GM12892 (cell line): Measurements from ENCODE around the gene STAM2.
"Not testable (repeated sequence)": the region's sequence is repeated elsewhere in the genome, so short reads cannot be mapped to it uniquely, and the experiment has no call there.

Experiments
- DNase-seq: peaks from one replicate; pipeline ENCODE4 v3.0.0; 2011; ENCODE audit not compliant: insufficient read length
- FAIRE-seq: peaks from 2 replicates; lab custom pipeline; 2011; peaks lifted over from hg19 to GRCh38; lab: Jason Lieb, UNC
- POLR2A ChIP-seq: IDR thresholded peaks from 2 replicates; pipeline ENCODE4 v1.6.1; 2011; ENCODE audit warnings: low read depth, low read length, control low read depth
- POLR2AphosphoS5 ChIP-seq: IDR thresholded peaks from 2 replicates; pipeline ENCODE4 v1.6.1; 2011; ENCODE audit warnings: low read depth, low read length, control low read depth
- TAF1 ChIP-seq: IDR thresholded peaks from 2 replicates; pipeline ENCODE4 v1.6.1; 2011; ENCODE audit warnings: low read depth, mild to moderate bottlenecking, control low read depth, low read length, borderline replicate concordance

Gene STAM2

GRCh38 chr2:152097801-152098495 lies 77.6 kb downstream of the STAM2 start:
- FAIRE-seq: peak; percentile 75
- DNase-seq: peak; percentile 41
- TF ChIP-seq POLR2A (no peak), TAF1 (no peak), POLR2AphosphoS5 (no peak)

- TF ChIP-seq TAF1: no peak
- TF ChIP-seq POLR2AphosphoS5: no peak
- no peak for TF ChIP-seq POLR2A
- DNase-seq (no peak), FAIRE-seq (no peak)
Observed at GRCh38 chr2:152097290-152097800, 78.2 kb downstream of the STAM2 start.

GRCh38 chr2:152095146-152095545 lies 80.4 kb downstream of the STAM2 start:
- DNase-seq: no peak
- FAIRE-seq: no peak
- TF ChIP-seq TAF1 (no peak), POLR2AphosphoS5 (no peak), POLR2A (no peak)

- DNase-seq (no peak), FAIRE-seq (no peak)
- TF ChIP-seq TAF1 (no peak), POLR2AphosphoS5 (no peak), POLR2A (no peak)
Observed at GRCh38 chr2:152094014-152094413, 81.5 kb downstream of the STAM2 start.

GRCh38 chr2:152093464-152093863 lies 82.1 kb downstream of the STAM2 start:
- DNase-seq: no peak
- FAIRE-seq: no peak
- TF ChIP-seq POLR2AphosphoS5 (no peak), POLR2A (no peak), TAF1 (no peak)

GRCh38 chr2:152092095-152092494 lies 83.5 kb downstream of the STAM2 start:
- TF ChIP-seq POLR2A: no peak
- TF ChIP-seq POLR2AphosphoS5: no peak
- TF ChIP-seq TAF1: no peak
- DNase-seq (no peak), FAIRE-seq (no peak)

- not testable (repeated sequence) for DNase-seq, FAIRE-seq
Observed at GRCh38 chr2:152090726-152091125, 84.8 kb downstream of the STAM2 start.

GRCh38 chr2:152089238-152089637 lies 86.3 kb downstream of the STAM2 start:
- DNase-seq: no peak
- no peak for TF ChIP-seq POLR2AphosphoS5
- no peak for TF ChIP-seq POLR2A
- TF ChIP-seq TAF1: no peak
- FAIRE-seq: peak; percentile 70

GRCh38 chr2:152088006-152088405 lies 87.6 kb downstream of the STAM2 start:
- FAIRE-seq: peak; percentile 30
- TF ChIP-seq POLR2AphosphoS5 (no peak), TAF1 (no peak), POLR2A (no peak)
- DNase-seq: no peak

GRCh38 chr2:152086231-152086630 lies 89.3 kb downstream of the STAM2 start:
- no peak for FAIRE-seq
- no peak for TF ChIP-seq POLR2A
- no peak for DNase-seq

- peak; percentile 36 for FAIRE-seq
- TF ChIP-seq POLR2A: no peak
- TF ChIP-seq TAF1: no peak
- no peak for DNase-seq
Observed at GRCh38 chr2:152084076-152084475, 91.5 kb downstream of the STAM2 start.

GRCh38 chr2:152083202-152083875 lies 92.2 kb downstream of the STAM2 start:
- no peak for FAIRE-seq

GRCh38 chr2:152078662-152079061 lies 96.9 kb downstream of the STAM2 start:
- DNase-seq: no peak
- FAIRE-seq: peak; percentile 90
- TF ChIP-seq POLR2A (no peak), POLR2AphosphoS5 (no peak), TAF1 (no peak)

More at GRCh38 chr2:152083202-152083875, 92.2 kb downstream of the STAM2 start:
- TF ChIP-seq POLR2AphosphoS5 (no peak), TAF1 (no peak), POLR2A (no peak)
- DNase-seq: no peak
